ENCODE data around the gene GSN. TPM values are rescaled to one million over a fixed set of nuclear protein-coding genes. Genes with fewer than 3 reads are reported as not detected.
A peak's percentile ranks its signal among the peaks of the same experiment; 100 is the strongest.

GSN gene
- total RNA-seq: 360 TPM

DNA sequence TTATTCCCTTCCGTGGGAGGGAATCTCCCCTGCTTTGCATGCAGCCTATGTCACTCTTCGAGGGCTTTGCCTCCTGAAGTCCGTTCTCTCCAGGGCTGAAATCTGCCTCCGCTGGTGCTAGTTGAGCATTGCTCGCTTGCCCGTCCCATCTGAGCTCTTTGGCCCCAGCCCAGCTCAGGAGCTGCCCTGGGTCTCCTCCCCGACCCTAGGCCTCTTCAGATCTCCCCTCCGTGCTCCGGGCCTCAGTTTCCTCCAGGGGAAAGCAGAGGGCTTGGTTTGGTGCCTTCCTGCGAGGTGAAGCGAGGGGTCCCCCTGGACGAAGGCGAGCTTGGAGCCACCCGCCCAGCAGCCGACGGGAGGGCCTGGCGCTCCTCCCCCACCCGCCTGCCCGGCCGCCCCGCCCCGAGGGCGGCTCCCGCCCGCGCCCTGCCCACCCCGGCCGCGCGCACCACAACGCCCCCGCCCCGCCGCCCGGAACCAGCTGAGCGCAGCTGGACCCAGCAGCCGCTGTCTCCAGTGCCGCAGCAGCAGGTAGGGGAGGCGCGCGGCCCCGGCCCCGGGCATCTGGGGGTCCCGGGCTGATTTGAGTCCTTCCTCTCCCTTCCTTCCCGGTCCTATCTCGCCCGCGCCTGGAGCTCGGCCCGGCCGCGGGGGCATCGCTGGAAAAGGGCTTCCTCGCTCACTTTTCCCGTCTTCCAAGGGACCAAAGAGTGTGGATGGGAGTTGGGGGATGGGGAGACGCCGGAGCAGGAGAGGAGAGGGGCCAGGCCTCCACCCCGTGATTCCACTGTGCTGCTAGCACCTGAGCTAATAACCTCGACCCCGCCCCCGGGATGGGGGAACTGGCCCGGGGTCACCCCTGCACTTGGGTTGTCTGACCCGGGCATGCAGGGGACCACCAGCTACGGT, at the start of gene GSN:
TSS of gene GSN (plus strand) at position 474 of the 909 bp plus-strand sequence. CDS start 33,810 bp downstream, outside the sequence.
- no peak for DNase-seq

DNA sequence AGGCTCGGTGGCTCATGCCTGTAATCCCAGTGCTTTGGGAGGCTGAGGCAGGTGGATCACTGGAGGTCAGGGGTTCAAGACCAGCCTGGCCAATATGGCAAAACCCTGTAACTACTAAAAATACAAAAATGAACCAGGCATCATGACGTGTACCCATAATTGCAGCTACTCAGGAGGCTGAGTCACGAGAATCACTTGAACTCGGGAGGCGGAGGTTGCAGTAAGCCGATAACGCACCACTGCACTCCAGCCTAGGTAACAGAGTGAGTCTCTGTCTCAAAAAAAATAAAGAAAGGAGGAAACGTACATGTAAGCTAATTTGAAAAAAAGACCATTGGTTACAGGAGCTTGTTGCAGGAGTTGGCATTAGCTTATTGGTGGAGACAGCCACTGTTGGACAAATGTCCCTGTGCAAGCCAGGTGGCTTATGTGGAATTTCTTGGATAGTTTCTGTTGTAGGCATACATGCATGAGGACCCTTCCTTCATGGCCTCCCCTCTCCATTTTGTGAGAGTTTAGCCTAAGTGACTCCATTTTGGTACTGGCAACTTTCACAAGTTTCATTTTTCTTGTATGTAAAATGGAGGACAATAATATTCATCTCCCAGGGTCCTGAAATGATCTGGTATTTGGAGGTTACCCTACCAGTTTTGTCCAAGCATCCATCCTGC, 49.5 kb upstream of the GSN start:
- DNase-seq: no peak

DNA sequence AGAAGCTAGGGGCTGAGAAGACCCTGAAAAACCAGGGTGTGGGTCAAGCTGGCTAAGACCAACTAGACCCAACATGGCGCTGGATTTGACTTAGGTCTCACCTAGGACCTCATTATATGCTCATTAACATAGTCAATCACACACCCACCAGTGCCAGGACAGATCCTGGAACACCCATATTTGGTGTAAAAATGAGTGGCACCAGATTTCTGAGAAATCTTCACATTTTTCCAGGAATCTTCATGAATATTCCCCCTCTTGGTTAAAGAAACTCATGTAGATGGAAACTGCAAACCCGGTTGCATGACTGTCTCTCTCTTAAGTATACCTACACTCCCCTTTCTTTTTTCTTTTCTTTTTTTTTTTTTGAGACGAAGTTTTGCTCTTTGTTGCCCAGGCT, 48.4 kb upstream of the GSN start:
- no peak for DNase-seq

DNA sequence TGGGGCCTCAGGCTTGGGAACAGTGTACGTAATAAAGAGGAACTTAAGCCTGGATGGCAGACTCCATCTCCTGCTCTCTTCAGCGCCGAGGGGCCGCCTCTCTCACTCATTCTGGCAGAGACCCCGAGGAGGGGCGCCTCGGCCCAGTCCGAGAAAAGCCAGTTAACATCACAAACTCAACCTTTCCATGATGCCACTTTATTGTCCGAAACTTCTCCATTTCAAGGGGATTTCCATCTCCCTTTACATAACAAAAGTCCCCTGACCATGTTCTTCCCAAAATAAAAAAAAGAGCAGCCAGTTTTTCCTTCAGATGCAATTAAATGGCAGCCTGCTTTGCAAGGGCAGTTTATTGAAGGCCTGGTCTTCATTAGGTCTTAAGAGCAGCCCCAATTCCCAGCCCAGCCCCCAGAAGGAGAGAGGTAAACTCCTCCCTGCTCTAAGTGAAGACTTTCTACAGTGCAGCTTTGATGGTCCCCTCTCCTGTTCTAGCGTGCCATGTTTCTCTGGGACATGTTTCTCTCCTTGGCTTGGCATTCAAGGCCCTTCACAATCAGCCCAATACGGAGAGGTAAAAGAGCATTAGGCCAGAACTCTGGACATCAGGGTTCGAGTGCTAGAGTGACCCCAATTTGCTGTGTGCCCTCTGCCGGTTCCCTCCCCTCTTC, 46.8 kb upstream of the GSN start:
- no peak for DNase-seq

DNA sequence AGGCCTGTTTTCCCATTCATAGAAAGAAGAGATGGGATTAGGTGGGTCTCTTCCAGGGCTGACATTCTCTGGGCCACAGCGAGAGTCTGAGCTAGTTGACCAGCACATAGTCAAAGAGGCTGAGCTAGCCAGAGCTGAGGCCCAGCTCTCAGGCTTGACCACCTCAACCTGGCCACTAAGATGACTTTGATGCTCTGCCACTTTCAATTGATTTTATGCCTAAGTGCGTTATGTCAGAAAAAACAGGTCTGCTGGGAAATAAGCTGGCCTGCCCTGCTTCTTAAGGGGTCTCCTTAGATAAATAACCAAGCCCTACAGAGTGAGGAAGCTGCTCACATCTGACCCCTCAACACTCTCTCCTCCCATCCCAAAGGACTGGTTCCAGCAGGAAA, 46.3 kb upstream of the GSN start:
- DNase-seq: no peak

DNA sequence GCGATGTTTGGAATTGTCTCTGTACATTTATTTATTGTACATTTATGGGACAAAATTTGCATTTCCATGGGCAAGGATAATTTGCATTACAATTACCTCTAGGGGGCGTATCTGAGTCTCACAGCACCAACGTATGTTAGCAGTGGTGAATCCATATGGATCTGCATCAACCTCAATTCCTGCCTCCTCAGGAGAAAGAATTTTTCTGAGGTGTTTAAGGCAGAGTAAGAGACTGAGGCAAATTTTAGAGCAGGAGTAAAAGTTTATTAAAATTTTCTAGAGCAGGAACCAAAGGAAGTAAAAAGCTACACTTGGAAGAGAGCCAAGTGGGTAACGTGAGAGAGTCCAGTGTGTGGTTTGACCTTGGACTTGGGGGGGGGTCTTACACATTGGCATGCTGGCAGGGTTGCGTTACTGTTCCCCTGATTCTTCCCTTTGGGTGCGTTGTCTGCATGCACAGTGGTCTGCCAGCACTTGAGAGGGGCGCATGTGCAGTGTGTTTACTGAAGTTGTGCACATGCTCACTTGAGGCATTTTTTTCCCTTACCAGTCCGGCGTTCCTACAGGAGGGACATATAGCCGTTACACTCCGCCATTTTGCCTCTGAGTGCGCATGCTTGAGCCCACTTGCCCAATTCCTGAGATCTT, 45.3 kb upstream of the GSN start:
- peak; percentile 56 for DNase-seq

DNA sequence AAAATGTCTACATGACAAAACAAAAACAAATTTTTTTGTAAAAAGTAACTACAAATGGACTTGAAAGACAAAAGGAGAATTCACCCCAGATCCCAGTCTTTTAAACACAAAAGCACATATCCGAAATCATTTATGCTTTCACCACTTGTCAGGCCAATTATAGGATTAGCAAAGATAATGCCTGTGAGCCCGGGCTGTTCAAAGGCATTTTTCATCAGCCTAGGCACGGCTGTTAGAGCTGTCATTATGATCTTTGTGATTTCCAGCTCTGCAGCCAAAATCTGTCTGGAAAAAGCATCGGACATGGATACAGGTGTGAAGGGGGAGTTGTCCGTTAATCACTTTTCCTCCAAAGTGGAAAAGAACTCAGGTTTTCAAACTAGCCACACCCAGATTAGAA, 42.7 kb upstream of the GSN start:
- DNase-seq: no peak

DNA sequence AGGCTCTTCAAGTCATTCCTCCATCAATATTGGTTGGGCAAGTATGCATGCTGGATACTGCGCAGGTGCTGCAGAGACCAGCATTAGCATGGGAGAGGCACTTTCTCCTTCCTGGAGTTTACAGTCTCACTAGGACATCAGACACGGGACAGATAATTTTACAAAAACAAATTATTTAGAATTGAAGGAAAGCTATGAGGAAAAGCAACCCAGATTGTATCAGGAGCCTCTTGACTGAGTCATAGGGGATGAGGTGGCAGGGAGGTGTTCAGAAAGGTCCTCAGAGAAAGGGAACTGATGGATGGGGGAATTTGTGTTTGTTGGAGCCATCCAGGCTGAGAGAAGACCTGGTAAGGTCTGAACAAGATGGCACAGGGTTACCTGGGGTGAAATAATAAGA, 41.8 kb upstream of the GSN start:
- no peak for DNase-seq

DNA sequence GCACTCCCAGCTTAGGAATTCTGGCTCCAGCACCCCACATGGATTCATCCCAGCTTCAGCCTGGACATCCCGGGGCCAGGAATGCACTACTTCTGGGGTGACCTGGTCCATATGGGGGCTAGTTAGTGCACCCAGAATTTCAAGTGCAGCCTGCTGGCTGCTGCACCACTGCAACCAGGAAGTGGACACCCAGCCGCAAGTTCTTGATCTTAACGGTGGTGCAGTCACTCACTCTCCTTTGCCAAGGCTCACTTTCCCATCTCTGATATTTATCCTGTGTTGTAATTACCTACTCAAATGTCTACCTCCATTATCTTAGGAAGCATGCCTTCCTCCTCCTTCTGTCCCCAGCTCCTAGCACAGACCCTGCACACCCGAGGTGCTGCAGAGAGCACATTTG, 40.1 kb upstream of the GSN start:
- DNase-seq: no peak

DNA sequence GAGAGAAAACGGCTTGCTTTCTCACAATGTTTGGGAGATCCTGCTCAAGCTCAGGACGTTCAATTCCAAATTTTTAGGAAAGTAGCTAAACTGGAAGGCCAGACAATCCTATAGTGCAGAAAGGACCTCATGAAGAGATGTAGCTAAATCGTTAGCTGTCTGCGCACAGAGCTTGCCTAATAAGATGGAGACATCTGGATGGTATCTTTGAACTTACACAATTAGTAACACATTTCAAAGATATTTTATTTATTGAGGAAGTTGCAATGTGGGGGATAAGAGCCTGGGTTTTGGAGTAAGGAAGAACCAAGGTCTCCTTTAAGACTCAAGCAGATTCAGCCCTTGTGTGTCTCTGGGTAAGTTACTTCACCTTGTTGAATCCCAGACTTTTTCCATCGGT, 37.7 kb upstream of the GSN start:
- DNase-seq: peak; percentile 22

DNA sequence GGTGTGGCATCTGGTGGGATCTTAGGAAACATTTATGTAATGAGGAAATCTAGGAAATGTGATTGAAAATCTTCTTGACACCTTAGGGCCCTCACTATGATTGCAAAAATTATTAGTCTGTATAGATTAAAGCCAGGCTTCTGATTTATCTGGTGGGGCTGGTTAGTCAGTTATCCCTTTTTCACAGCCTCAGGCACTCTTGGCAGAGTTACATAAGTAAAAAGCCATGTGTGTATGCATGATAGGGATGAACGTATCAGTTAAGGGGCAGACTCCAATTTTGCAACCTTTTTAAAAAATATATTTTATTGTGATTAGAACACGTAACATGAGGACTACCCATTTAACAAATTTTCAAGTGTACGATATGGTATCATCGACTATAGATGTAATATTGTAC, 35.7 kb upstream of the GSN start:
- DNase-seq: no peak

DNA sequence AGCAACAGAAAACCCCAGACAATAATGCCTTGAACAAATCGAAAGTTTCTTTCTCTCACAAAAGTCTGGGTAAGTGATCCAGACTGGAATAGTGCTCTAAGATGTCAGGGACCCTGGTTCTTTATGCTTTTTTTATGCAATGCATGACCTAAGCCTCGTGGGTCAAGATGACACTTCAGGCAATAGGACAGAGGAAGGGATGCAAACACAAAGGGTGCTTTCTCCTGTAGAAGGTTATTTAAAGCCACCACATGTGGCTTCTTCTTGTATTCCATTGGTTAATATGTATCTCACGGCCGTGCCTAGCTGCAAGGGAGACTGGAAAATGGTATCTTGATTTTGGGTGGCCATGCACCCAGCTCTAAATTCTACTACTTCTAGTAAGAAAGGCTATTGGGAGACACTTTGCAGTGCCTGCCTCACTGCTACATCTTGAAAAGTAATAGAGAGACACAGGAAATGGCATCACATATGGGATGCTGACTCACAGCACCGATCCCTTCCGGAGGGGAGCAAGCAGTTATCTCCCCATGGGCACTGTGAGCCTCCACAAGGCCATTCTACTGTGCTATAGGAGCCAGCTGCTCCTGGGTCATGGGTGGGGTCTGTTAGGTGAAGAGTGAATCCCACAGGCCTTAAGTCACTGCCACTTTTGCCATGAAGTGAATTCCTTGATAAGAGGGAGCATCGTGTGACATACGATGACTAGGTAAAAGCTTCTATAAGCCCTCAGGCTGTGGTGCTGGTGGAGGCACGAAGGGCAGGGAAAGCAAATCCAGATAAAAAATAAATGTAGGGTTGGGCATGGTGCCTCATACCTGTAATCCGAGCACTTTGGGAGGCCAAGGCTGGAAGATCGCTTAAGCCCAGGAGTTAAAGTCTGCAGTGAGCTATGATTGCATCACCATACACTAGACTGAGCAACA, 33.8 kb upstream of the GSN start:
- no peak for DNase-seq

DNA sequence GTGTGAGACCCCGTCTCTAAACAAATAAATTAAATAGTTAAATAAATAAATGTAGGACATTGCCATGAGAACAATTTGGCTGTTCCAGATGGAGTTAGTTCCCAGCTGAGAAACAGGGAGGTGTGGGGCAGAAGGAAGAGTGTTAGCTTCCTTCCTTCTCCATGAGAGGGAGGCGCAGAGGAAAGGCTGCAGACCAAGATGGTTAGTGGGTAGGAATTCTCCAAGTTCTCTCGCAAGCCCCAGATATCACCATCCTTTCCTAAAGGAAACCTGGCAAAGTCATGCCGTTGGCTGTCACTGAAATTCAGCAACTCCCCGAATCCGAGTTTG, 33.2 kb upstream of the GSN start:
- no peak for DNase-seq

DNA sequence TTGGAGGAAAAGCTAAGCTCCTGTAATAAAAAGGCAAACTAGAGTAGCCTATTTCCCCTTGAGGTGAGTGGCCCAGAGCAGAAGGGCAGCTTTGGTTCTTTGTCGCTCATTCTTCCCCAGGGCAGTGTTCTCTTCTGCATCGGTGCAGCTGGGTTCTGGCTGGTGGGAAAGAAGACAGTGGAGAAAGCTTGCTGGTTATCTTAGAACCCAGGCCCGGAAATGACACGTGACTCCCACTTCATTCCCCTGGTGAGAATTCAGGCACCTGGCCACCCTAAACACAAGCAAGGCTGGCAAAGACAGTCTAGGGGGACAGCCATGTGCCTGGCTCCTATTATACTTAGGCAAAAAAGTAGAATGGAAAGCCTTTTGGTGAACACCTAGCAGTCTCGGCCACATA, 32.5 kb upstream of the GSN start:
- no peak for DNase-seq

DNA sequence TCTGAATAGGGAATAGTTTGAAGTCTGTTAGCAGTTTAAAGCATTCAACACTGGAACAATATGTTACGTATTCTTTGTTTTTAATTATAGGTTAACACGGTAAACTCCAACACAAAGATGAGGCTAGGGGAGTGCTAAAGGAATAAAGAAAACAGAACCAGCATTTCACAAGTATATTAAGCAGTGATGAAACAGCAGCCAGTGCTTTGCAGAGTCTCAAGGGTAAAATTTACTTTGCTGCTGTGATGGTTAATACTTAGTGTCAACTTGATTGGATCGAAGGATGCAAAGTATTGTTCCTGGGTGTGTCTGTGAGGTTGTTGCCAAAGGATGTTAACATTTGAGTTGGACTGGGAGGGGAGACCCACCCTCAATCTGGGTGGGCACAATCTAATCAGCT, 30.0 kb upstream of the GSN start:
- no peak for DNase-seq

DNA sequence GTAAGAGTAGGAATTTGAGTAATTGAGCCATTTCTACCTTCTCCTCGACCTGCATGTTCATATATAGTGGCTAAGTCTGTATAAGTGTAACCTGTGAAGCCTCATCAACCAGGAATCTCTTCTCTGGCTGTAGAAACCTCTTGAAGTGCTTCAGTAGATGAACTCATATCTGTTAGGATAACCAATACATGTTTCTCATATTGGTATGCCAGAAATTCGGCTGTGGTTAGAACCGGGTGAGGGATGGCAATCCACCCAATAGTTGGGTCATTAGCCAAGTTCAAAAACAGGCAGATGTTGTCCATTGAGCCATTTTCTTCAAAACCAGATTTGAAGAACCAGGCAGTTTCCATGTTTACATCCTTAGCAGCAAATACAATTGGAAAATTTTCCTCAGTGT, 28.9 kb upstream of the GSN start:
- DNase-seq: no peak

DNA sequence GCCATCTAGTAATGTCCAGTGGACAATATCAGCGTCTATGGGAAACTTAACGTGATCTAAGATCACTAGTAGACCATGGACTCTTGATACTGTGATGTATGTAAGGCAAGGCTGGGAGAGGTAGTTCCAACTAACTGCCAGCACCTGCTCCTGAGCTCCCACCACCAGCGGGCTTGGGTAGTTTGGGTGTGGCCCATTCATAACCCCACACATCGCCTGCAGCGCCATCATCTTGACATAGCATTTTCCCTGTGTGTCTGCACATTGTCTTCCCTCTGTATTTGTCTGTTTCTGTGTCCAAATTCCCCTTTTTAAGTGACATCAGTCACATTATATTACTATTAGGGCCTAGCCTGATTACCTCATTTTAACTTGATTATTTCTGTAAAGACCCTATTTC, 28.1 kb upstream of the GSN start:
- no peak for DNase-seq

DNA sequence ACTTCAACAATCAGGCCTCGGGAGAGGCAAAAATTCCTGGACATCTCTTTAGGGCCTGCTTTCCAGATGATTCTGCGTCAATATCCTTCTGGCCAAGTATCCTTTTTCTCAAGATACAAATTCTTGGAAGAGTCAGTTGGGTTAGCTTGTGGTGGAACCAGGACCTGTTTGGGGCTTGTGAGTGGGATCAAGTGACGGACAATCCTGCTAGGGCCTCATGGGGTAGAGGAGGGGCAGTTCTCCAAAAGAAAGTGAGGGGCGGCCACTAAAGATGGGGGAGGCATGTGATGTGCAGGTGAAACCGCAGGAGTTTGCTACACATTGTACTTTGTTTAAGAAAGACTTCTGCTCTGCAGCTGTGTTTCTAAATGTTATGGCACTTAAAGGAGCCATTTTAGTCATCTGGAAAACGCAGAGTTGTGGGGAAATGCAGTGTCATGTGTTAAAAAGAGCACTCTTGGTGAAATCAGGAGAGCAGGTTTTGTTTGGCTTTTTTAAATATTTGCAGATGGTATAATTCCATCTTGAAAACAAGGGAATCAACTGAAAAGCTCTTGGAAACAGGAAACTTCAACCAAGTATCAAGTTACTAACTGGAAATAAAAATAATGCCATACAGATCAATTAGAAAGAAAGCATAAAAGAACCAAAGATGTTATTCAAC, 27.4 kb upstream of the GSN start:
- peak; percentile 67 for DNase-seq

DNA sequence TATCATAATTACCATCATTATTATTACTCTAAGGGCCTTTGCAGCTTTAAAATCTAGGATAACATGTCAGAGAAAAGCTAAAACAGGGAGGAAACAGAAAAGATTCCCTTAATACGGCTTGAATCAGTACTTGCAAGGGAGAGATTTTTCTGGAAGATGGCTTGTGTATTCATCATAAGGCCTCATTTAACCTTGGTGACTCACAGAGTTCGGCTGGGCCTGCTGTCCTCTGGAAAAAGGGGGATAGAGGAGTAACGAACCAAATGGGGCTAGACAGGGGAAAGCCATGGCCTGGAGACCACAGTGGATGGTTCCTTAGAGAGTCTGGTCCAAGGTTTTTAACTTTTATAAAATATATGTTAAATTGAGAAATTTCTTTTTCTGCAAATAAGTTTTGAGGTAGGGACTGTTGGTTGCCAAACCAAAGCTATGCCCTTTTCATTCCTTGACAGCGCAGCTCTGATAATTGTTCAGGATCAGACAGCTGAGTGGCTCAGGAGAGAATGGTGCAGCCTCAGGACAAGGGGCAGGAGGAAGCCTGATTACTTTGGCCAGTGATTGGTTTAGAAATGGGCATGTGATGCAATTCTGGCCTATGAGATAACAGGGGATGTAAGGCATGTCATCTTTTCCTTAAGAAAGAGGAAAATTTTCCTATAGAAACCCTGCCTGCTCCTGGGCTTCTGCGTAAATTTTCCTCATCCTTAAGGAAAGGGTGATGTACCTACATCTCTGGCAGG, 25.6 kb upstream of the GSN start:
- DNase-seq: no peak

DNA sequence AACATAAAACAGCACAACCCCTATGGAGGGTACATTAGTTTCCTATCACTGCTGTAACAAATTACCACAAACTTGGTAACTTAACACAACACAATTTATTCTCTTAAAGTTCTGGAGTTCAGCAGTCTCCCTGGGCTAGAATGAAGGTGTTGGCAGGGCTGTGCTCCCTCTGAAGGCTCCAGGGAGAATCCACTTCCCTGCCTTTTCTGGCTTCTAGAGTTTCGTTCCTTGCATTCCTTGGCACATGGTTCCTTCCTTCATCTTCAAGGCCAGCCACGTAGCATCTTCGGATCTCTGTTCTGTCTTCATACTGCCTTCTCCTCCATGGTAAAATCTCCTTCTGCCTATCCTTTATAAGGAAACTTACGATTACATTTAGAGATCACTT, 25.0 kb upstream of the GSN start:
- DNase-seq: no peak
